Activated CD8-positive, alpha-beta T cell treated with anti-CD3 and anti-CD28 coated beads, Interleukin-2, amount 10 ng/mL, durations not matched to agents 7 days and 5 days (primary cell): ENCODE measurements around the gene EVL. TPM values are rescaled to one million over a fixed set of nuclear protein-coding genes. Genes with fewer than 3 reads are reported as not detected.

ENCODE experiments used
- ATAC-seq: fragments of 150-1000 bp; cut with Tn5 transposase; one replicate; pipeline ENCODE4 v1.10.0; 2021; ENCODE audit warnings: moderate library complexity
- CTCF ChIA-PET: fragments of 350-600 bp; sonication (Branson Sonifier 250); formaldehyde crosslinking; loops from one replicate; lab custom pipeline; 2021; ENCODE audit warnings: antibody characterized with exemption; lab: Charles Lee
- POLR2A ChIA-PET: fragments of 350-600 bp; sonication (Branson Sonifier 250); formaldehyde crosslinking; loops from one replicate; lab custom pipeline; 2021; ENCODE audit warnings: antibody characterized with exemption; lab: Charles Lee
- DNase-seq: peaks from one replicate; pipeline ENCODE4 v3.0.0-alpha.2; 2020
- H3K27ac Mint-ChIP-seq: one replicate; pipeline ENCODE4 v1.8.0; 2021; ENCODE audit warnings: mild to moderate bottlenecking, mixed read lengths
- H3K27me3 Mint-ChIP-seq: one replicate; pipeline ENCODE4 v1.8.0; 2021; ENCODE audit warnings: low read depth, mixed read lengths
- H3K36me3 Mint-ChIP-seq: one replicate; pipeline ENCODE4 v1.8.0; 2021; ENCODE audit warnings: low read depth, mixed read lengths
- H3K4me1 Mint-ChIP-seq: one replicate; pipeline ENCODE4 v1.8.0; 2021; ENCODE audit warnings: low read depth, mixed read lengths
- H3K4me3 Mint-ChIP-seq: one replicate; pipeline ENCODE4 v1.8.0; 2021; ENCODE audit warnings: mild to moderate bottlenecking, mixed read lengths
- H3K9me3 Mint-ChIP-seq: one replicate; pipeline ENCODE4 v1.8.0; 2022; ENCODE audit warnings: mixed read lengths; ENCODE audit not compliant: insufficient read depth
- total RNA-seq, 2 experiments: library from RNA; stranded (reverse); gene quantifications; one replicate each; pipeline ENCODE4 v1.2.3, GENCODE V29; 2021

EVL gene
- total RNA-seq, 2 experiments from 2014 or later: 863 to 926 TPM

DNA sequence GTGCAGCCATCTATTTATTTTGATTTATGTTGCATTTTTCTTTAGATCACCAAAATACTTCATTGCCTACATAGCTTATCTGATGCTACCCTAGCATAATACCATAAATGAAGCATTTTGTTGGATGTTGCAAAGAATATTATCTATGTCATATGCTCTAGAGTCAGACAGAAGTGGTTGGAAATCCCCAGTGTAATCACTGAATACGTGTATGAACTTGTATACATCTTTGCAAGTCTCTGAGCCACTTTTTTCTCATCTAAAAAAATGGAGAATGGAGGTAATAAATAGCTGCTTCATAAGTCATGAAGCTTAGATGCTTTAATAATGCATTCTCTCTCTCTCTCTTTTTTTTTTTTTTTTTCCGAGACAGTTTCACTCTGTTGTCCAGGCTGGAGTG lies 18.5 kb downstream of the EVL start:
- CTCF ChIA-PET: interaction anchor here (1.0 to 10.0 kb wide), 8 partner anchors 10 to 109 kb away, joined by 3 to 237 read pairs (median 22); partner anchors contain the start of gene EVL
- ATAC-seq (no peak), DNase-seq (no peak)
- H3K27me3 Mint-ChIP-seq: no peaks in the 10 kb centered on the region
- H3K4me1 Mint-ChIP-seq: peaks cover 95% of the 10 kb centered on the region
- H3K36me3 Mint-ChIP-seq: peaks cover 90% of the 10 kb centered on the region
- POLR2A ChIA-PET: interaction anchor here (0.9 to 1.4 kb wide), 2 partner anchors 19 kb away, joined by 3 to 8 read pairs; partner anchors contain the start of gene EVL
- H3K4me3 Mint-ChIP-seq: peak overlapping the region; percentile 82
- no peaks in the 10 kb centered on the region for H3K9me3 Mint-ChIP-seq
- H3K27ac Mint-ChIP-seq: peak overlapping the region; percentile 95

DNA sequence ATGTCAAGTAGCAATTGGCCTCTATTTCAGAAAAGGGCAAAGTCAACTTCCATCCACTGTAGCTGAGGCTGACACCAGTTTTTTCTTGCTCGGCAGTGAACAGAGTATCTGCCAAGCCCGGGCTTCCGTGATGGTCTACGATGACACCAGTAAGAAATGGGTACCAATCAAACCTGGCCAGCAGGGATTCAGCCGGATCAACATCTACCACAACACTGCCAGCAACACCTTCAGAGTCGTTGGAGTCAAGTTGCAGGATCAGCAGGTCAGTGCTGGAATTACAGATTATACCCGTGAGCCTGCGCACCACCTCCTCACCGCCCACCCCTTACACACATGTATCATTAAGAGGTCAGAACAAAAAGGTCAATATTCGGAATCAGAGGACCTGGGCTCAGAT lies 19.4 kb downstream of the EVL start:
- H3K27ac Mint-ChIP-seq: peak overlapping the region; percentile 95
- no peak for DNase-seq
- POLR2A ChIA-PET: interaction anchor here (0.9 to 1.4 kb wide), 3 partner anchors 18 to 20 kb away, joined by 3 to 8 read pairs (median 3); partner anchors contain the start of gene EVL
- CTCF ChIA-PET: interaction anchor here (1.0 to 10.0 kb wide), 5 partner anchors 9 to 108 kb away, joined by 3 to 237 read pairs (median 5); partner anchors contain the start of gene EVL
- ATAC-seq: no peak
- H3K36me3 Mint-ChIP-seq: peaks cover 90% of the 10 kb centered on the region
- H3K27me3 Mint-ChIP-seq: no peaks in the 10 kb centered on the region
- H3K4me3 Mint-ChIP-seq: peak overlapping the region; percentile 46
- H3K4me1 Mint-ChIP-seq: peaks cover 95% of the 10 kb centered on the region
- H3K9me3 Mint-ChIP-seq: no peaks in the 10 kb centered on the region

DNA sequence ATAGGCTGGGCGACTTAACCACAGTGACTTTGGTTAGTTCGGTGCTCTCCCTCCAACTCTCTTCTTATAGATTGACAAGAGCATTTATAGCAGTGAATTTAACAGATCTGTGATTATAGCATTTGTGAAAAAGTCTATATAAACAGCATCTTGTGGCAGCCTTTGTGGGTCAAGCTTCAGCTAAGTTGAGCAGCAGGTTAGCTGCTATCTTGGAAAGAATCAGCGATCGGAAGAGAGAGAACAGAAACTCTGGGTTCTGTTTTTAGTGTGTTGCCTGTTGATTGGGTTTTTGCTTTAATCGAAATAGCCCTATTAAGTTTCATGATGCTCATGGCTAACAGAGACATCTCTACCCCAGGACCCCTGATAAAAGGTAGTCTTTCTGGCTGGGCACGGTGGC lies 20.2 kb downstream of the EVL start:
- Mint-ChIP-seq H3K36me3 (peaks cover 89% of the 10 kb centered on the region), H3K9me3 (no peaks in the 10 kb centered on the region), H3K27ac (peak overlapping the region; percentile 72), H3K4me1 (peaks cover 94% of the 10 kb centered on the region), H3K27me3 (no peaks in the 10 kb centered on the region), H3K4me3 (peak overlapping the region; percentile 18)
- POLR2A ChIA-PET: interaction anchor here (1.0 kb wide), 1 partner anchor 18 kb away, joined by 3 read pairs; no protein-coding TSS in a partner anchor
- CTCF ChIA-PET: interaction anchor here (10.0 kb wide), 2 partner anchors 15 to 19 kb away, joined by 199 to 237 read pairs; partner anchors contain the start of gene EVL
- ATAC-seq (no peak), DNase-seq (no peak)

DNA sequence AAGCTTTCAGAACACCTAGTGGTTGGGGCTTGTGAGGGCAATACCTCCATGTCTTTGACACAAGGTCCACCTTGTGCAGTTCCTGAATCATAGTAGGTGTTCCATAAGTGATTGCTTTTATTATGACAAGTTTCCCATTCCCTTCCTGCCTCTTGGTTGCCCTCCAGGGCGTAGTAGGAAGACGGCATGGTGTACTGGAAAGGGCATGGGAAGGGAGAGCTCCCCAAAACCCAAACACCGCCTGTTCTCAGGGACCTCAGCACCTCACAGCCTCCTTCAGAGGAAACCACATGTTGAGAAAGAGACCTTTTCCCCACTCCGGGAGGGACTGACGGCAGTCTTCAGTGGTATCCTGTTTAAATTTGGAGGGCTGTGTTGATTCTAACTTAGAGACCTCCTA lies 21.1 kb downstream of the EVL start:
- Mint-ChIP-seq H3K4me3 (peak overlapping the region; percentile 1), H3K9me3 (no peaks in the 10 kb centered on the region), H3K36me3 (peaks cover 88% of the 10 kb centered on the region), H3K27me3 (no peaks in the 10 kb centered on the region), H3K27ac (peak overlapping the region; percentile 83), H3K4me1 (peaks cover 94% of the 10 kb centered on the region)
- ChIA-PET POLR2A (interaction anchor here (0.9 kb wide), 1 partner anchor 17 kb away, joined by 3 read pairs; no protein-coding TSS in a partner anchor), CTCF (interaction anchor here (0.9 to 10.0 kb wide), 5 partner anchors 11 to 36 kb away, joined by 3 to 237 read pairs (median 4); partner anchors contain the start of gene EVL)
- no peak for ATAC-seq
- DNase-seq: no peak

DNA sequence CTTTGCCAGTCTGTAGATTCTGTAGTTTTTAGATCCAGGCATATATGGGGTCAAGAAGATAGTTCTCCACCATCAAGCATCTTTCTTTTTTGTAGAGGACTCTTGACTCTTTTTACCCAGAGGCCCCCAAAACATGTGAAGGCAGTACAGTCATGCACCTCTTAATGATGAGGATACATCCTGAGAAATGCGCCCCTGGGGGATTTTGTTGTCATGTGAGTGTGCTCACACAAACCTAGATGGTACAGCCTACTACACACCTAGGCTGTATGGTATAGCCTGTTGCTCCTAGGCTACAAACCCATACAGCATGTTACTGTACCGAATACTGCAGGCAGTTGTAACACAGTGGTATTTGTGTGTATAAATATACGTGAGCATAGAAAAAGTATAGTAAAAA lies 23.0 kb downstream of the EVL start:
- peaks cover 92% of the 10 kb centered on the region for H3K4me1 Mint-ChIP-seq
- POLR2A ChIA-PET: no interaction called here

DNA sequence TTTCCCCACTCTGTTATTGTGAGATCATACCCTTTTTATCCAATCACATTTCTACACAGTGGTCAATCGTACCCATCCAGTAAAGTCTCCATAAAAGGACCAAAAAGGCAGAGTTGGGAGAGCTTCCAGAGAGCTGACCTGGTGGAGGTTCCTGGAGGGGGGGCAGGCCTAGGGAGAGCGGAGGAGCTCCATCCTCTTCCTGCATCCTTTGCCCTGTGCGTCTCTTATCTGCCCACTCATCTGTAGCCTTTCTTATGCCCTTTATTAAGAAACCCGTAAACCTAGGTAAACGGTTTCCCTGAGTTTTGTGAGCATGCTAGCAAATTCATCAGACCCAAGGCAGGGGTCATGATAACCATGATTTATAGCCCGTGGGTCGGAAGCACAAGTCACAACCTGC lies 26.2 kb downstream of the EVL start:
- POLR2A ChIA-PET: interaction anchor here (1.1 to 2.0 kb wide), 4 partner anchors 9 to 27 kb away, joined by 3 to 10 read pairs (median 5); partner anchors contain the start of gene EVL
- peak overlapping the region; percentile 13 for H3K27ac Mint-ChIP-seq
- DNase-seq (no peak), ATAC-seq (no peak)
- no peak overlapping the region for H3K4me3 Mint-ChIP-seq
- H3K27me3 Mint-ChIP-seq: no peaks in the 10 kb centered on the region
- H3K4me1 Mint-ChIP-seq: peaks cover 90% of the 10 kb centered on the region
- CTCF ChIA-PET: interaction anchor here (0.5 to 1.5 kb wide), 5 partner anchors 10 to 19 kb away, joined by 3 to 11 read pairs (median 5); no protein-coding TSS in a partner anchor
- no peaks in the 10 kb centered on the region for H3K9me3 Mint-ChIP-seq
- peaks cover 87% of the 10 kb centered on the region for H3K36me3 Mint-ChIP-seq

More for the DNA sequence above, 23.0 kb downstream of the EVL start:
- ATAC-seq (no peak), DNase-seq (no peak)
- H3K4me3 Mint-ChIP-seq: no peak overlapping the region
- no peaks in the 10 kb centered on the region for H3K27me3 Mint-ChIP-seq
- peak overlapping the region; percentile 41 for H3K27ac Mint-ChIP-seq
- CTCF ChIA-PET: interaction anchor here (1.4 to 1.6 kb wide), 2 partner anchors 13 to 18 kb away, joined by 4 read pairs; no protein-coding TSS in a partner anchor
- H3K36me3 Mint-ChIP-seq: peaks cover 88% of the 10 kb centered on the region
- H3K9me3 Mint-ChIP-seq: no peaks in the 10 kb centered on the region

DNA sequence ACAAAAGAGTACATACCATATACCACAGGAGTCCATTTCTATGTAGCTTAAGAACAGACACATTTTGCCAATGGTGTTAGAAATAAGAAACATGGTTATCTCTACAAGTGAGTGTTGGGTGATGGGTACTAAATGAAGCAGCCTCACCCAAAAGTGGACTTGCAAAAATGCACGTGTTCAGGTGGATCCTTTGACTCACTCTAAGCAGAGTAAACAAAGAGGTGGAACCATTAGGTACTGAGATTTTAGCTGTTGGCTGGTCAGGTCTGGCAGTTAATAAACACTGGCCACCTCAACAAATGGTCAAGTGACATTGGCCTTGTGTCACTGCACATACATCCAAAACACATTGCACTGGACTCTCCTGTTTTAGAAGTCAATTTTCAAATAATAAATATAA lies 27.6 kb downstream of the EVL start:
- DNase-seq: no peak
- Mint-ChIP-seq H3K4me3 (no peak overlapping the region), H3K27ac (no peak overlapping the region), H3K27me3 (no peaks in the 10 kb centered on the region), H3K9me3 (no peaks in the 10 kb centered on the region), H3K36me3 (peaks cover 89% of the 10 kb centered on the region), H3K4me1 (peaks cover 91% of the 10 kb centered on the region)
- ATAC-seq: no peak
- POLR2A ChIA-PET: interaction anchor here (0.7 to 1.4 kb wide), 2 partner anchors 9 to 14 kb away, joined by 3 to 4 read pairs; no protein-coding TSS in a partner anchor
- CTCF ChIA-PET: interaction anchor here (0.7 to 1.6 kb wide), 5 partner anchors 9 to 26 kb away, joined by 3 to 6 read pairs (median 4); no protein-coding TSS in a partner anchor

DNA sequence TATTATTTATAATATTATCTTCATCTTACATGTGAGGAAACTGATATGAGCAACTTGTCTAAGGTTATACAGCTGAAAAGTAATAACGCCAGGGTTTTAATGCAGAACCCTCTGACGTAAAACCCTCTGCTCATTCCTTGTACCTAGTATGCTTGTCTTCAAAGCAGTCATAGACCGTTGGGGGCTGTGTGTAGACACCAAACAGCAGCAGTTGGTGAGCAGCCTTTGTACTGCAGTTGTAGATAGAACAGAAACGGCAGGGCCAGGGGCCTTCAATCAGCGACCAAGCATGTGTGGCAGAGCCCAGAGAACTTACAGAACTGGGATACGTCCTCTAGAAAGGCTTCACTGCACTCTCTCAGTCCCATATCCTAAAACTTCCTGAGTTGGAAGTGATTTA lies 28.1 kb downstream of the EVL start:
- DNase-seq (no peak), ATAC-seq (peak; percentile 52)
- ChIA-PET POLR2A (interaction anchor here (1.4 kb wide), 1 partner anchor 15 kb away, joined by 4 read pairs; no protein-coding TSS in a partner anchor), CTCF (interaction anchor here (0.7 to 1.6 kb wide), 5 partner anchors 9 to 26 kb away, joined by 3 to 6 read pairs (median 4); no protein-coding TSS in a partner anchor)
- no peak overlapping the region for H3K4me3 Mint-ChIP-seq
- no peaks in the 10 kb centered on the region for H3K27me3 Mint-ChIP-seq
- H3K36me3 Mint-ChIP-seq: peaks cover 88% of the 10 kb centered on the region
- H3K27ac Mint-ChIP-seq: peak overlapping the region; percentile 45
- H3K4me1 Mint-ChIP-seq: peaks cover 91% of the 10 kb centered on the region
- no peaks in the 10 kb centered on the region for H3K9me3 Mint-ChIP-seq

DNA sequence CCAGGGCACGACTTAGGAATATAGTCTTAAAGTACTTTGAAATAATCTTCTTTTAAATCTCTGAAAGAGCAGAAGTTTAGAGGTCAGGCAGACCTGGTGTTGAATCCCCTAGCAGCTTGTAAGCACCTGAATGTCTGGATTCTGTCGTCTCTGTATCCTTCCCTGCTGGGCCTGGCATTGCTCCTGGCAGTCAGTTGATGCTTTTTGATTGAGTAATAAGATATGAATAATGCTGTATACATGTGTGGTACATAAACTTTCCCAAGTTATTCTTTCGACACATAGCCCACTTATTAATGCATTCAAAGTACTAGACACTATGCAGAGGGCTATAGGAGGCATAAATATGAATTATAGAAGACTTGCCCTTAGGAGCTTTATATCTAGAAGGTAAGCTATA lies 31.4 kb downstream of the EVL start:
- POLR2A ChIA-PET: interaction anchor here (1.2 to 5.2 kb wide), 2 partner anchors 8 to 16 kb away, joined by 3 to 33 read pairs; no protein-coding TSS in a partner anchor
- Mint-ChIP-seq H3K27ac (peak overlapping the region; percentile 51), H3K36me3 (peaks cover 88% of the 10 kb centered on the region), H3K27me3 (no peaks in the 10 kb centered on the region), H3K4me1 (peaks cover 91% of the 10 kb centered on the region), H3K4me3 (no peak overlapping the region), H3K9me3 (no peaks in the 10 kb centered on the region)
- ATAC-seq: no peak
- no peak for DNase-seq
- CTCF ChIA-PET: interaction anchor here (0.8 to 3.1 kb wide), 11 partner anchors 8 to 40 kb away, joined by 3 to 13 read pairs (median 3); no protein-coding TSS in a partner anchor

DNA sequence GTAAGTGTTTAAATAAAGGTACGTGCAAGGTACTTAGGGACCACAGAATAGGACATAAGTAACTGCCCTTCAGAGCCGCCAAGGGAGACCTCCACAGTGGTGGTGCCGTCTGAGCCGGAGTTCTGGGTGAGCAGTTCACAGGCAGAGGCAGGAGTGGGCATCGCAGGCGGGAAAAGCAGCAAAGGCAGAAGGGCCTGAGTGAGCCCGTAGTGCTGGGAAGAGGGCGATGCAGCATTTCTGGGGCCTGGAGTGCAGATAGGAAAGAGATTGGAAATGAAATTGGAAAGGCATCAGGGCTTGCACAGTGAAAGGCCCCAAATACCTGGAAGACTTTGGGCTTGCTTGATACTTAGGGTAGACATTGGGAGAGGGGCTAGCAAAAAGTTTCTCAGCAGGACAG lies 32.9 kb downstream of the EVL start:
- H3K4me3 Mint-ChIP-seq: no peak overlapping the region
- no peak for DNase-seq
- no peaks in the 10 kb centered on the region for H3K9me3 Mint-ChIP-seq
- POLR2A ChIA-PET: interaction anchor here (5.2 kb wide), 1 partner anchor 17 kb away, joined by 33 read pairs; no protein-coding TSS in a partner anchor
- H3K36me3 Mint-ChIP-seq: peaks cover 90% of the 10 kb centered on the region
- ATAC-seq: no peak
- H3K27ac Mint-ChIP-seq: peak overlapping the region; percentile 79
- H3K4me1 Mint-ChIP-seq: peaks cover 94% of the 10 kb centered on the region
- CTCF ChIA-PET: interaction anchor here (0.7 to 3.1 kb wide), 3 partner anchors 10 to 26 kb away, joined by 3 to 13 read pairs (median 3); no protein-coding TSS in a partner anchor
- H3K27me3 Mint-ChIP-seq: no peaks in the 10 kb centered on the region

DNA sequence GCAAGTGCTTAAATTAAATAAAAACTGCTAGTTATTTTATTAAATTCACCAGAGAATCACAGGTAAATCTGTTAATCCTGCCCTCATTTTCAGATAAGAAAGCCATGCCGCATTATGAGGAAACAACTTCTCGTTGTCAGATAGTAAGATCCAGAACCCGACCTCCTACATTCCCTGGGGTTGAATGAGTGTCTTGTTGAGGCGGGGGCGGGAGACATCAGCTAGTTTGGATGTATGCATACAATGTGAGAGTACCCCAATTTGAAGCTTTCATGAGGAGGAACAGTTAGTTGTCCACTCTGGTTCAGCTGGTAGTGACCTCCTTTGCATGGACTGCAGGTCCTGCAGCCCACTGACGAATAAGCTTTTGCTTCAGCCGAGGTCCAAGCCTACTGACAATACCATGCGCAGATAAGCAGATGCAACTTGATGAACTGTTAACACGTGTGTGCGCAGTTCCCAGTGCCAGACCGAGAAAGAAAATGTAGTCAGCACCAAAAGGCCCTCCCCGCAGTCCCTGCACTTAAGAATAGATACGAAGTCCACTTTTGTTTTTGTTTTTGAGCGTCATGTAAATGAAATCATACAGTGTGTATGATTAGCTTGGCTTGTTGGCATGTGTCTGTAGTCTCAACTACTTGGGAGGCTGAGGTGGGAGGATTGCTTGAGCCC lies 34.9 kb downstream of the EVL start:
- CTCF ChIA-PET: interaction anchor here (1.1 to 12.0 kb wide), 7 partner anchors 8 to 117 kb away, joined by 3 to 199 read pairs (median 4); no protein-coding TSS in a partner anchor
- no peaks in the 10 kb centered on the region for H3K9me3 Mint-ChIP-seq
- peak overlapping the region; percentile 27 for H3K4me3 Mint-ChIP-seq
- no peak for DNase-seq
- POLR2A ChIA-PET: interaction anchor here (0.8 to 5.2 kb wide), 4 partner anchors 9 to 35 kb away, joined by 3 to 33 read pairs (median 4); partner anchors contain the start of gene EVL
- H3K4me1 Mint-ChIP-seq: peaks cover 96% of the 10 kb centered on the region
- no peak for ATAC-seq
- no peaks in the 10 kb centered on the region for H3K27me3 Mint-ChIP-seq
- peaks cover 88% of the 10 kb centered on the region for H3K36me3 Mint-ChIP-seq
- H3K27ac Mint-ChIP-seq: peak overlapping the region; percentile 75
